ENCODE data around the gene STK40. TPM values are rescaled to one million over a fixed set of nuclear protein-coding genes. Genes with fewer than 3 reads are reported as not detected.

STK40 gene
- total and polyA plus RNA-seq, 2 experiments from 2014 or later = 8.1 to 20.2 TPM

DNA sequence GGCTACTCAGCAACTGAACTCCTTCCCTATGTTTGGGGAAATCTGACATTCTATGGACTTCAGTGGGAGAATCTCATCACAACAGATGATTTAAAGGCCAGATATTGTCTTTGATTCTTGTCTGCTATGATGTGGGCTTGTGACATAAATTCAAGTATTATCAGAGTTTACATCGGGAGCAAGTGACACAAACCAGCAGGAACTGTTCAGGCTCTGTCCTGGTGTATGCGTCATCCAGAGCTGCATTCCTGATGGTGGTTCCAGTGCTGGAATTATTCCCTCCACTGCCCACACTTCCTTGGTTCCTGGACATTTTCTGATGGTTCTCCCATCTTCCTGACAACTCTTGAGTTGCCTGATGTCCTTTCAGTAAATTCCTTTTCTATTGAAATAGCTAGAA, 22.8 kb upstream of the STK40 start:
- H3K27me3 Mint-ChIP-seq (ENCODE audit: insufficient read depth, low read depth, poor library complexity) = peaks cover 4% of the 10 kb centered on the region
- Histone ChIP-seq H3K4me3 (no peak overlapping the region), H3K27me3 (ENCODE audit: insufficient read depth) (no peaks in the 10 kb centered on the region), H3K79me2 (replicated peaks; ENCODE audit: insufficient read depth) (no peaks in the 10 kb centered on the region), H3K36me3 (ENCODE audit: insufficient read depth) (no peaks in the 10 kb centered on the region), H3F3A (replicated peaks; ENCODE audit: low read depth) (no peaks in the 10 kb centered on the region), H4K20me1 (replicated peaks; ENCODE audit: insufficient read depth) (no peaks in the 10 kb centered on the region), H2AFZ (no peak overlapping the region), H3K9me2 (ENCODE audit: insufficient read depth) (no peaks in the 10 kb centered on the region), H3K4me2 (no peak overlapping the region), H3K27ac (ENCODE audit: low read depth) (no peak overlapping the region), H3K4me1 (ENCODE audit: insufficient read depth) (no peaks in the 10 kb centered on the region)
- no peaks in the 10 kb centered on the region; the same call in 2 of the 3 replicates for H3K9me3 Mint-ChIP-seq
- H3K4me3 Mint-ChIP-seq = no peak overlapping the region
- DNase-seq (ENCODE audit: low spot score) = no peak
- H3K36me3 Mint-ChIP-seq (ENCODE audit: low read depth) = 0 out of 3 replicates have a peak, but pooled peaks cover 2% of the 10 kb centered on the region
- peaks cover 5% of the 10 kb centered on the region for H3K4me1 Mint-ChIP-seq
- ATAC-seq = no peak
- TF ChIP-seq NANOG (IDR thresholded peaks at IDR 0.05; ENCODE audit: borderline replicate concordance) = no peak
- TF ChIP-seq POLR2AphosphoS5 (IDR thresholded peaks at IDR 0.05; ENCODE audit: low read depth) = no peak
- TF ChIP-seq, protein P1, sequence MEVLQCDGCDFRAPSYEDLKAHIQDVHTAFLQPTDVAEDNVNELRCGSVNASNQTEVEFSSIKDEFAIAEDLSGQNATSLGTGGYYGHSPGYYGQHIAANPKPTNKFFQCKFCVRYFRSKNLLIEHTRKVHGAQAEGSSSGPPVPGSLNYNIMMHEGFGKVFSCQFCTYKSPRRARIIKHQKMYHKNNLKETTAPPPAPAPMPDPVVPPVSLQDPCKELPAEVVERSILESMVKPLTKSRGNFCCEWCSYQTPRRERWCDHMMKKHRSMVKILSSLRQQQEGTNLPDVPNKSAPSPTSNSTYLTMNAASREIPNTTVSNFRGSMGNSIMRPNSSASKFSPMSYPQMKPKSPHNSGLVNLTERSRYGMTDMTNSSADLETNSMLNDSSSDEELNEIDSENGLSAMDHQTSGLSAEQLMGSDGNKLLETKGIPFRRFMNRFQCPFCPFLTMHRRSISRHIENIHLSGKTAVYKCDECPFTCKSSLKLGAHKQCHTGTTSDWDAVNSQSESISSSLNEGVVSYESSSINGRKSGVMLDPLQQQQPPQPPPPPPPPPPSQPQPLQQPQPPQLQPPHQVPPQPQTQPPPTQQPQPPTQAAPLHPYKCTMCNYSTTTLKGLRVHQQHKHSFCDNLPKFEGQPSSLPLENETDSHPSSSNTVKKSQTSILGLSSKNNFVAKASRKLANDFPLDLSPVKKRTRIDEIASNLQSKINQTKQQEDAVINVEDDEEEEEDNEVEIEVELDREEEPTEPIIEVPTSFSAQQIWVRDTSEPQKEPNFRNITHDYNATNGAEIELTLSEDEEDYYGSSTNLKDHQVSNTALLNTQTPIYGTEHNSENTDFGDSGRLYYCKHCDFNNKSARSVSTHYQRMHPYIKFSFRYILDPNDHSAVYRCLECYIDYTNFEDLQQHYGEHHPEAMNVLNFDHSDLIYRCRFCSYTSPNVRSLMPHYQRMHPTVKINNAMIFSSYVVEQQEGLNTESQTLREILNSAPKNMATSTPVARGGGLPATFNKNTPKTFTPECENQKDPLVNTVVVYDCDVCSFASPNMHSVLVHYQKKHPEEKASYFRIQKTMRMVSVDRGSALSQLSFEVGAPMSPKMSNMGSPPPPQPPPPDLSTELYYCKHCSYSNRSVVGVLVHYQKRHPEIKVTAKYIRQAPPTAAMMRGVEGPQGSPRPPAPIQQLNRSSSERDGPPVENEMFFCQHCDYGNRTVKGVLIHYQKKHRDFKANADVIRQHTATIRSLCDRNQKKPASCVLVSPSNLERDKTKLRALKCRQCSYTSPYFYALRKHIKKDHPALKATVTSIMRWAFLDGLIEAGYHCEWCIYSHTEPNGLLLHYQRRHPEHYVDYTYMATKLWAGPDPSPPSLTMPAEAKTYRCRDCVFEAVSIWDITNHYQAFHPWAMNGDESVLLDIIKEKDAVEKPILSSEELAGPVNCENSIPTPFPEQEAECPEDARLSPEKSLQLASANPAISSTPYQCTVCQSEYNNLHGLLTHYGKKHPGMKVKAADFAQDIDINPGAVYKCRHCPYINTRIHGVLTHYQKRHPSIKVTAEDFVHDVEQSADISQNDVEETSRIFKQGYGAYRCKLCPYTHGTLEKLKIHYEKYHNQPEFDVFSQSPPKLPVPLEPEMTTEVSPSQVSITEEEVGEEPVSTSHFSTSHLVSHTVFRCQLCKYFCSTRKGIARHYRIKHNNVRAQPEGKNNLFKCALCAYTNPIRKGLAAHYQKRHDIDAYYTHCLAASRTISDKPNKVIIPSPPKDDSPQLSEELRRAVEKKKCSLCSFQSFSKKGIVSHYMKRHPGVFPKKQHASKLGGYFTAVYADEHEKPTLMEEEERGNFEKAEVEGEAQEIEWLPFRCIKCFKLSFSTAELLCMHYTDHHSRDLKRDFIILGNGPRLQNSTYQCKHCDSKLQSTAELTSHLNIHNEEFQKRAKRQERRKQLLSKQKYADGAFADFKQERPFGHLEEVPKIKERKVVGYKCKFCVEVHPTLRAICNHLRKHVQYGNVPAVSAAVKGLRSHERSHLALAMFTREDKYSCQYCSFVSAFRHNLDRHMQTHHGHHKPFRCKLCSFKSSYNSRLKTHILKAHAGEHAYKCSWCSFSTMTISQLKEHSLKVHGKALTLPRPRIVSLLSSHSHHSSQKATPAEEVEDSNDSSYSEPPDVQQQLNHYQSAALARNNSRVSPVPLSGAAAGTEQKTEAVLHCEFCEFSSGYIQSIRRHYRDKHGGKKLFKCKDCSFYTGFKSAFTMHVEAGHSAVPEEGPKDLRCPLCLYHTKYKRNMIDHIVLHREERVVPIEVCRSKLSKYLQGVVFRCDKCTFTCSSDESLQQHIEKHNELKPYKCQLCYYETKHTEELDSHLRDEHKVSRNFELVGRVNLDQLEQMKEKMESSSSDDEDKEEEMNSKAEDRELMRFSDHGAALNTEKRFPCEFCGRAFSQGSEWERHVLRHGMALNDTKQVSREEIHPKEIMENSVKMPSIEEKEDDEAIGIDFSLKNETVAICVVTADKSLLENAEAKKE (CRISPR knock-in tag; IDR thresholded peaks at IDR 0.05) = no peak
- TF ChIP-seq, protein P2, sequence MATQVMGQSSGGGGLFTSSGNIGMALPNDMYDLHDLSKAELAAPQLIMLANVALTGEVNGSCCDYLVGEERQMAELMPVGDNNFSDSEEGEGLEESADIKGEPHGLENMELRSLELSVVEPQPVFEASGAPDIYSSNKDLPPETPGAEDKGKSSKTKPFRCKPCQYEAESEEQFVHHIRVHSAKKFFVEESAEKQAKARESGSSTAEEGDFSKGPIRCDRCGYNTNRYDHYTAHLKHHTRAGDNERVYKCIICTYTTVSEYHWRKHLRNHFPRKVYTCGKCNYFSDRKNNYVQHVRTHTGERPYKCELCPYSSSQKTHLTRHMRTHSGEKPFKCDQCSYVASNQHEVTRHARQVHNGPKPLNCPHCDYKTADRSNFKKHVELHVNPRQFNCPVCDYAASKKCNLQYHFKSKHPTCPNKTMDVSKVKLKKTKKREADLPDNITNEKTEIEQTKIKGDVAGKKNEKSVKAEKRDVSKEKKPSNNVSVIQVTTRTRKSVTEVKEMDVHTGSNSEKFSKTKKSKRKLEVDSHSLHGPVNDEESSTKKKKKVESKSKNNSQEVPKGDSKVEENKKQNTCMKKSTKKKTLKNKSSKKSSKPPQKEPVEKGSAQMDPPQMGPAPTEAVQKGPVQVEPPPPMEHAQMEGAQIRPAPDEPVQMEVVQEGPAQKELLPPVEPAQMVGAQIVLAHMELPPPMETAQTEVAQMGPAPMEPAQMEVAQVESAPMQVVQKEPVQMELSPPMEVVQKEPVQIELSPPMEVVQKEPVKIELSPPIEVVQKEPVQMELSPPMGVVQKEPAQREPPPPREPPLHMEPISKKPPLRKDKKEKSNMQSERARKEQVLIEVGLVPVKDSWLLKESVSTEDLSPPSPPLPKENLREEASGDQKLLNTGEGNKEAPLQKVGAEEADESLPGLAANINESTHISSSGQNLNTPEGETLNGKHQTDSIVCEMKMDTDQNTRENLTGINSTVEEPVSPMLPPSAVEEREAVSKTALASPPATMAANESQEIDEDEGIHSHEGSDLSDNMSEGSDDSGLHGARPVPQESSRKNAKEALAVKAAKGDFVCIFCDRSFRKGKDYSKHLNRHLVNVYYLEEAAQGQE (IDR thresholded peaks at IDR 0.05; ENCODE audit: unreplicated experiment) = no peak
- TF ChIP-seq ZNF331 (CRISPR knock-in tag; IDR thresholded peaks at IDR 0.05; ENCODE audit: low read depth) = no peak
- TF ChIP-seq ZNF114 (CRISPR knock-in tag; IDR thresholded peaks at IDR 0.05) = no peak
- TF ChIP-seq EZH2phosphoT487 (IDR thresholded peaks at IDR 0.05; ENCODE audit: unreplicated experiment) = no peak
- TF ChIP-seq, protein P3, sequence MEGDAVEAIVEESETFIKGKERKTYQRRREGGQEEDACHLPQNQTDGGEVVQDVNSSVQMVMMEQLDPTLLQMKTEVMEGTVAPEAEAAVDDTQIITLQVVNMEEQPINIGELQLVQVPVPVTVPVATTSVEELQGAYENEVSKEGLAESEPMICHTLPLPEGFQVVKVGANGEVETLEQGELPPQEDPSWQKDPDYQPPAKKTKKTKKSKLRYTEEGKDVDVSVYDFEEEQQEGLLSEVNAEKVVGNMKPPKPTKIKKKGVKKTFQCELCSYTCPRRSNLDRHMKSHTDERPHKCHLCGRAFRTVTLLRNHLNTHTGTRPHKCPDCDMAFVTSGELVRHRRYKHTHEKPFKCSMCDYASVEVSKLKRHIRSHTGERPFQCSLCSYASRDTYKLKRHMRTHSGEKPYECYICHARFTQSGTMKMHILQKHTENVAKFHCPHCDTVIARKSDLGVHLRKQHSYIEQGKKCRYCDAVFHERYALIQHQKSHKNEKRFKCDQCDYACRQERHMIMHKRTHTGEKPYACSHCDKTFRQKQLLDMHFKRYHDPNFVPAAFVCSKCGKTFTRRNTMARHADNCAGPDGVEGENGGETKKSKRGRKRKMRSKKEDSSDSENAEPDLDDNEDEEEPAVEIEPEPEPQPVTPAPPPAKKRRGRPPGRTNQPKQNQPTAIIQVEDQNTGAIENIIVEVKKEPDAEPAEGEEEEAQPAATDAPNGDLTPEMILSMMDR (conservative IDR thresholded peaks at IDR 0.05; ENCODE audit: low read depth in 2 of 2) = no peak
- TF ChIP-seq, protein P4, sequence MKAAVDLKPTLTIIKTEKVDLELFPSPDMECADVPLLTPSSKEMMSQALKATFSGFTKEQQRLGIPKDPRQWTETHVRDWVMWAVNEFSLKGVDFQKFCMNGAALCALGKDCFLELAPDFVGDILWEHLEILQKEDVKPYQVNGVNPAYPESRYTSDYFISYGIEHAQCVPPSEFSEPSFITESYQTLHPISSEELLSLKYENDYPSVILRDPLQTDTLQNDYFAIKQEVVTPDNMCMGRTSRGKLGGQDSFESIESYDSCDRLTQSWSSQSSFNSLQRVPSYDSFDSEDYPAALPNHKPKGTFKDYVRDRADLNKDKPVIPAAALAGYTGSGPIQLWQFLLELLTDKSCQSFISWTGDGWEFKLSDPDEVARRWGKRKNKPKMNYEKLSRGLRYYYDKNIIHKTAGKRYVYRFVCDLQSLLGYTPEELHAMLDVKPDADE (IDR thresholded peaks at IDR 0.05) = no peak
- TF ChIP-seq STAT1 (IDR thresholded peaks at IDR 0.05; ENCODE audit: unreplicated experiment) = no peak
- TF ChIP-seq CREB1 (CRISPR knock-in tag; IDR thresholded peaks at IDR 0.05; ENCODE audit: low read depth) = no peak
- TF ChIP-seq EZH2 (IDR thresholded peaks at IDR 0.05; ENCODE audit: low read depth, unreplicated experiment) = no peak
- no peak for TF ChIP-seq JUNB (IDR thresholded peaks at IDR 0.05; ENCODE audit: unreplicated experiment)
- H3K27ac Mint-ChIP-seq = no peak overlapping the region
